ENCODE results near the gene PLPPR3. TPM values are rescaled to one million over a fixed set of nuclear protein-coding genes. Genes with fewer than 3 reads are reported as not detected.

Gene PLPPR3
- polyA plus RNA-seq, 1 donor from 2014 or later: 239 TPM

- Histone ChIP-seq H3K36me3 (ENCODE audit: insufficient read depth, low read length) (no peaks in the 10 kb centered on the region), H3K9ac (ENCODE audit: low read length) (no peak overlapping the region), H3K27ac (ENCODE audit: low read length) (no peak overlapping the region), H4K20me1 (ENCODE audit: insufficient read depth) (peaks cover 9% of the 10 kb centered on the region), H3K4me2 (ENCODE audit: low read length) (no peak overlapping the region), H3K4me3 (ENCODE audit: low read length) (no peak overlapping the region), H2AFZ (ENCODE audit: low read depth, low read length) (no peak overlapping the region), H3K79me2 (replicated peaks; ENCODE audit: insufficient read depth, low read length) (peaks cover 9% of the 10 kb centered on the region), H3K9me2 (ENCODE audit: insufficient read depth, low read length) (no peaks in the 10 kb centered on the region), H3F3A (ENCODE audit: insufficient read depth, low read length, poor library complexity, severe bottlenecking) (no peaks in the 10 kb centered on the region), H3K9me3 (ENCODE audit: low read length) (no peaks in the 10 kb centered on the region), H3K27me3 (ENCODE audit: insufficient read depth, low read depth, low read length) (no peaks in the 10 kb centered on the region)
- TF ChIP-seq REST (IDR thresholded peaks at IDR 0.05; ENCODE audit: borderline replicate concordance) (no peak), EZH2 (IDR thresholded peaks at IDR 0.05; ENCODE audit: borderline replicate concordance, insufficient read depth, low read length, poor library complexity, severe bottlenecking) (no peak), EP300 (conservative IDR thresholded peaks at IDR 0.05; ENCODE audit: poor library complexity, severe bottlenecking) (no peak), SMC3 (conservative IDR thresholded peaks at IDR 0.05; ENCODE audit: poor library complexity) (no peak)
Measured at GRCh38 chr19:793806-794205, 27.9 kb downstream of the PLPPR3 start.

- no peak for TF ChIP-seq EZH2 (IDR thresholded peaks at IDR 0.05; ENCODE audit: borderline replicate concordance, insufficient read depth, low read length, poor library complexity, severe bottlenecking)
- TF ChIP-seq RAD21 (conservative IDR thresholded peaks at IDR 0.05): no peak
- no peak for TF ChIP-seq REST (IDR thresholded peaks at IDR 0.05; ENCODE audit: borderline replicate concordance)
- no peak for TF ChIP-seq EP300 (conservative IDR thresholded peaks at IDR 0.05; ENCODE audit: poor library complexity, severe bottlenecking)
- TF ChIP-seq POLR2AphosphoS5 (IDR thresholded peaks at IDR 0.05): no peak
- H3K36me3 ChIP-seq (ENCODE audit: insufficient read depth, low read length): no peaks in the 10 kb centered on the region
- H3K27me3 ChIP-seq (ENCODE audit: insufficient read depth, low read depth, low read length): no peaks in the 10 kb centered on the region
- no peak overlapping the region for H3K9ac ChIP-seq (ENCODE audit: low read length)
- H2AFZ ChIP-seq (ENCODE audit: low read depth, low read length): no peak overlapping the region
- no peaks in the 10 kb centered on the region for H3F3A ChIP-seq (ENCODE audit: insufficient read depth, low read length, poor library complexity, severe bottlenecking)
- no peaks in the 10 kb centered on the region for H3K9me2 ChIP-seq (ENCODE audit: insufficient read depth, low read length)
- H3K9me3 ChIP-seq (ENCODE audit: low read length): no peaks in the 10 kb centered on the region
- H3K27ac ChIP-seq (ENCODE audit: low read length): no peak overlapping the region
- H4K20me1 ChIP-seq (ENCODE audit: insufficient read depth): no peaks in the 10 kb centered on the region
- no peaks in the 10 kb centered on the region for H3K79me2 ChIP-seq (replicated peaks; ENCODE audit: insufficient read depth, low read length)
- no peak overlapping the region for H3K4me3 ChIP-seq (ENCODE audit: low read length)
- no peak overlapping the region for H3K4me2 ChIP-seq (ENCODE audit: low read length)
Measured at GRCh38 chr19:792306-792885, 29.4 kb downstream of the PLPPR3 start.
